Measurements from ENCODE around the gene UGT3A1.

The UGT3A1 gene

GRCh38 chr5:35938568-35939227, 52.5 kb downstream of the UGT3A1 start, which contains the start of gene CAPSL:
Gene CAPSL (minus strand): TSS chr5:35938622. CDS start chr5:35921120, 17,502 bp downstream.
- H3K4me3 ChIP-seq (ENCODE audit: low read length): no peak within 1 kb of the TSS
- no peak within 1 kb of the TSS for H3K9ac ChIP-seq (ENCODE audit: low read depth, low read length)
- no peak within 1 kb of the TSS for H3K4me2 ChIP-seq (ENCODE audit: low read length)
- H3K9me3 ChIP-seq (replicated peaks; ENCODE audit: low read length): no peaks in the 10 kb centered on the region
- H3K4me1 ChIP-seq (ENCODE audit: control insufficient read depth, insufficient read depth, low read length): no peaks in the 10 kb centered on the region
- H3K27me3 ChIP-seq (ENCODE audit: control insufficient read depth, insufficient read depth, low read length): peaks cover 31% of the 10 kb centered on the region
- no peaks in the 10 kb centered on the region for H3K36me3 ChIP-seq (ENCODE audit: insufficient read depth, low read length)

- H3K4me1 ChIP-seq (ENCODE audit: control insufficient read depth, insufficient read depth, low read length): peaks cover 15% of the 10 kb centered on the region
- H3K36me3 ChIP-seq (ENCODE audit: insufficient read depth, low read length): no peaks in the 10 kb centered on the region
- H3K4me2 ChIP-seq (ENCODE audit: low read length): peak overlapping the region; percentile 54
- no peak overlapping the region for H3K4me3 ChIP-seq (ENCODE audit: low read length)
- H3K27me3 ChIP-seq (ENCODE audit: control insufficient read depth, insufficient read depth, low read length): peaks cover 20% of the 10 kb centered on the region
- H3K9ac ChIP-seq (ENCODE audit: low read depth, low read length): no peak overlapping the region
- no peaks in the 10 kb centered on the region for H3K9me3 ChIP-seq (replicated peaks; ENCODE audit: low read length)
Measured at GRCh38 chr5:35926389-35927051, 64.7 kb downstream of the UGT3A1 start.

- H3K4me3 ChIP-seq (ENCODE audit: low read length): peak overlapping the region; percentile 52
- H3K9ac ChIP-seq (ENCODE audit: low read depth, low read length): peak overlapping the region; percentile 55
- no peaks in the 10 kb centered on the region for H3K36me3 ChIP-seq (ENCODE audit: insufficient read depth, low read length)
- H3K27me3 ChIP-seq (ENCODE audit: control insufficient read depth, insufficient read depth, low read length): peaks cover 14% of the 10 kb centered on the region
- H3K4me1 ChIP-seq (ENCODE audit: control insufficient read depth, insufficient read depth, low read length): peaks cover 15% of the 10 kb centered on the region
- peak overlapping the region; percentile 76 for H3K4me2 ChIP-seq (ENCODE audit: low read length)
- H3K9me3 ChIP-seq (replicated peaks; ENCODE audit: low read length): no peaks in the 10 kb centered on the region
Measured at GRCh38 chr5:35924950-35925722, 66.1 kb downstream of the UGT3A1 start.

- peaks cover 14% of the 10 kb centered on the region for H3K27me3 ChIP-seq (ENCODE audit: control insufficient read depth, insufficient read depth, low read length)
- H3K4me3 ChIP-seq (ENCODE audit: low read length): peak overlapping the region; percentile 52
- H3K4me2 ChIP-seq (ENCODE audit: low read length): peak overlapping the region; percentile 76
- H3K9me3 ChIP-seq (replicated peaks; ENCODE audit: low read length): no peaks in the 10 kb centered on the region
- H3K9ac ChIP-seq (ENCODE audit: low read depth, low read length): peak overlapping the region; percentile 55
- no peaks in the 10 kb centered on the region for H3K36me3 ChIP-seq (ENCODE audit: insufficient read depth, low read length)
- H3K4me1 ChIP-seq (ENCODE audit: control insufficient read depth, insufficient read depth, low read length): peaks cover 23% of the 10 kb centered on the region
Measured at GRCh38 chr5:35924122-35924949, 66.9 kb downstream of the UGT3A1 start.

- H3K4me3 ChIP-seq (ENCODE audit: low read length): no peak overlapping the region
- no peak overlapping the region for H3K4me2 ChIP-seq (ENCODE audit: low read length)
- no peaks in the 10 kb centered on the region for H3K36me3 ChIP-seq (ENCODE audit: insufficient read depth, low read length)
- no peaks in the 10 kb centered on the region for H3K9me3 ChIP-seq (replicated peaks; ENCODE audit: low read length)
- no peak overlapping the region for H3K9ac ChIP-seq (ENCODE audit: low read depth, low read length)
- peaks cover 35% of the 10 kb centered on the region for H3K4me1 ChIP-seq (ENCODE audit: control insufficient read depth, insufficient read depth, low read length)
- H3K27me3 ChIP-seq (ENCODE audit: control insufficient read depth, insufficient read depth, low read length): peaks cover 6% of the 10 kb centered on the region
Measured at GRCh38 chr5:35922468-35922867, 68.7 kb downstream of the UGT3A1 start.

- Histone ChIP-seq H3K9ac (ENCODE audit: low read depth, low read length) (no peak overlapping the region), H3K27me3 (ENCODE audit: control insufficient read depth, insufficient read depth, low read length) (peaks cover 1% of the 10 kb centered on the region), H3K9me3 (replicated peaks; ENCODE audit: low read length) (no peaks in the 10 kb centered on the region), H3K4me3 (ENCODE audit: low read length) (no peak overlapping the region), H3K4me1 (ENCODE audit: control insufficient read depth, insufficient read depth, low read length) (peaks cover 35% of the 10 kb centered on the region), H3K4me2 (ENCODE audit: low read length) (no peak overlapping the region), H3K36me3 (ENCODE audit: insufficient read depth, low read length) (no peaks in the 10 kb centered on the region)
Measured at GRCh38 chr5:35921930-35922329, 69.3 kb downstream of the UGT3A1 start.

- H3K9me3 ChIP-seq (replicated peaks; ENCODE audit: low read length): no peaks in the 10 kb centered on the region
- H3K4me3 ChIP-seq (ENCODE audit: low read length): no peak overlapping the region
- H3K4me1 ChIP-seq (ENCODE audit: control insufficient read depth, insufficient read depth, low read length): peaks cover 35% of the 10 kb centered on the region
- no peaks in the 10 kb centered on the region for H3K36me3 ChIP-seq (ENCODE audit: insufficient read depth, low read length)
- H3K27me3 ChIP-seq (ENCODE audit: control insufficient read depth, insufficient read depth, low read length): no peaks in the 10 kb centered on the region
- no peak overlapping the region for H3K4me2 ChIP-seq (ENCODE audit: low read length)
- no peak overlapping the region for H3K9ac ChIP-seq (ENCODE audit: low read depth, low read length)
Measured at GRCh38 chr5:35920890-35921289, 70.3 kb downstream of the UGT3A1 start.

GRCh38 chr5:35919191-35919590, 72.0 kb downstream of the UGT3A1 start:
- no peaks in the 10 kb centered on the region for H3K36me3 ChIP-seq (ENCODE audit: insufficient read depth, low read length)
- H3K4me1 ChIP-seq (ENCODE audit: control insufficient read depth, insufficient read depth, low read length): peaks cover 24% of the 10 kb centered on the region
- no peak overlapping the region for H3K4me2 ChIP-seq (ENCODE audit: low read length)
- H3K9me3 ChIP-seq (replicated peaks; ENCODE audit: low read length): no peaks in the 10 kb centered on the region
- H3K9ac ChIP-seq (ENCODE audit: low read depth, low read length): no peak overlapping the region
- no peaks in the 10 kb centered on the region for H3K27me3 ChIP-seq (ENCODE audit: control insufficient read depth, insufficient read depth, low read length)
- no peak overlapping the region for H3K4me3 ChIP-seq (ENCODE audit: low read length)

GRCh38 chr5:35908814-35909213, 82.4 kb downstream of the UGT3A1 start:
- H3K9me3 ChIP-seq (replicated peaks; ENCODE audit: low read length): no peaks in the 10 kb centered on the region
- H3K4me2 ChIP-seq (ENCODE audit: low read length): no peak overlapping the region
- no peaks in the 10 kb centered on the region for H3K27me3 ChIP-seq (ENCODE audit: control insufficient read depth, insufficient read depth, low read length)
- H3K4me3 ChIP-seq (ENCODE audit: low read length): no peak overlapping the region
- H3K4me1 ChIP-seq (ENCODE audit: control insufficient read depth, insufficient read depth, low read length): no peaks in the 10 kb centered on the region
- H3K36me3 ChIP-seq (ENCODE audit: insufficient read depth, low read length): no peaks in the 10 kb centered on the region
- H3K9ac ChIP-seq (ENCODE audit: low read depth, low read length): no peak overlapping the region

- no peaks in the 10 kb centered on the region for H3K36me3 ChIP-seq (ENCODE audit: insufficient read depth, low read length)
- H3K4me3 ChIP-seq (ENCODE audit: low read length): no peak overlapping the region
- no peaks in the 10 kb centered on the region for H3K27me3 ChIP-seq (ENCODE audit: control insufficient read depth, insufficient read depth, low read length)
- no peak overlapping the region for H3K4me2 ChIP-seq (ENCODE audit: low read length)
- H3K9ac ChIP-seq (ENCODE audit: low read depth, low read length): no peak overlapping the region
- no peaks in the 10 kb centered on the region for H3K4me1 ChIP-seq (ENCODE audit: control insufficient read depth, insufficient read depth, low read length)
- no peaks in the 10 kb centered on the region for H3K9me3 ChIP-seq (replicated peaks; ENCODE audit: low read length)
Measured at GRCh38 chr5:35908228-35908627, 83.0 kb downstream of the UGT3A1 start.

Measured in skeletal muscle satellite cell (primary cell).